Astrocyte (in vitro differentiated cells and primary cell): ENCODE results near the gene CPXM1.

Experiments used
- CTCF ChIP-seq: IDR thresholded peaks from 2 replicates; pipeline ENCODE4 v1.5.1; 2011; ENCODE audit warnings: low read depth, mild to moderate bottlenecking, inconsistent platforms, low read length, moderate library complexity; ENCODE audit not compliant: insufficient read depth
- EZH2 ChIP-seq: IDR thresholded peaks from 2 replicates; pipeline ENCODE4 v1.6.1; 2012; ENCODE audit warnings: mild to moderate bottlenecking, low read length, inconsistent platforms; ENCODE audit not compliant: insufficient read depth

DNA sequence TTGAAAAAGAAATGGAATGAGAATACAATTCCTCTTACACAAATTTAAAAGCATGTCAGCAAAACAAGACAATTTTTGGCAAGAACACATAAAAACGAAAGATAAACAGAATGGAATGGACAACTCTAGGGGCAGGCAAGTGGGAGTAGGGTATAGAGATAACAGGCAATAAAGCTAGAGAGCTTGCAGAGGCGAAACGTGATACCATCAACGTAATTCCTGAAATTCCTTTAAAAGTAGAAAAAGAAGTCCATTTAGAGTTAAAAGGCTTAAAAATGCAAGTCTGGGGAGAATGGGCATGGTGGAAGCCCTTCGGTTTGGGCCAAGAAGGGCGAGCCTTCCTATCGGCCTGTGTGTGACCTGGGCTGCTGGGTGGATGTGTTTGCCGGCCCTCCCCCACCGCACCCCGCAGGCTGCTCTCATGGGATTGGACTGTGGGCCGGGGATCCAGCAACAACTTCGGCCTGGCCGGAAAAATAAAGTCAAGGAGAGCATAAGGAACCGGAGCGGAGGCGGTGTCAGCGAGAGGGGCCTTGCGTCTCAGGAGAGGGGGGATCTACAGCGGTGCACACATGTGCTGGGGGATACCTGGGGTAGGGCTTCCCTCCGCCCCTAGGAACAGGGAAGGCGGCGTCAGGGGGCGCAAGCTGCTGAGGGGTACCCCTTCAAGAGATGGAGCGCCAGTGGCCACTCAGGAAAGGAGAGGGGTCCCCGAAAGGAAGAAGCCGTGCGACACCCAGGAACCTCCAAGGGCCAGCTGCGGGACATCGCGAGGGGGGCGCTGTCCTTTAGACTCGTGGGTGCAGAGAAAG lies 19.9 kb upstream of the CPXM1 start:
- TF ChIP-seq CTCF (no peak), EZH2 (peak; percentile 36)
